HEK293T (cell line): Measurements from ENCODE around the gene KRTAP10-12.

Experiments used
- BHLHE40 ChIP-seq: fragments of 450-650 bp; IDR thresholded peaks from 2 replicates; pipeline ENCODE4 v1.6.1; 2016; ENCODE audit warnings: mild to moderate bottlenecking, moderate library complexity, borderline replicate concordance
- ELF4 ChIP-seq: fragments of 450-650 bp; IDR thresholded peaks from 2 replicates; pipeline ENCODE4 v1.6.1; 2017; ENCODE audit warnings: antibody characterized with exemption
- FOXK2 ChIP-seq: fragments of 450-650 bp; IDR thresholded peaks from 2 replicates; pipeline ENCODE4 v1.6.1; 2016; ENCODE audit warnings: mild to moderate bottlenecking
- FOXM1 ChIP-seq: fragments of 450-650 bp; IDR thresholded peaks from 2 replicates; pipeline ENCODE4 v1.6.1; 2017; ENCODE audit warnings: mild to moderate bottlenecking, borderline replicate concordance
- L3MBTL2 ChIP-seq: fragments of 450-650 bp; conservative IDR thresholded peaks from 2 replicates; pipeline ENCODE4 v1.6.1; 2016; ENCODE audit warnings: mild to moderate bottlenecking
- LEF1 ChIP-seq: fragments of 450-650 bp; IDR thresholded peaks from 2 replicates; pipeline ENCODE4 v1.6.1; 2017; ENCODE audit warnings: mild to moderate bottlenecking, borderline replicate concordance
- NFRKB ChIP-seq: fragments of 450-650 bp; IDR thresholded peaks from 2 replicates; pipeline ENCODE4 v1.6.1; 2016; ENCODE audit warnings: mild to moderate bottlenecking, moderate library complexity
- SP1 ChIP-seq: fragments of 450-650 bp; IDR thresholded peaks from 2 replicates; pipeline ENCODE4 v1.6.1; 2017
- SUZ12 ChIP-seq: fragments of 450-650 bp; IDR thresholded peaks from 2 replicates; pipeline ENCODE4 v1.6.1; 2016; ENCODE audit warnings: mild to moderate bottlenecking
- TARDBP ChIP-seq: fragments of 450-650 bp; IDR thresholded peaks from 2 replicates; pipeline ENCODE4 v1.6.1; 2016
- ZNF384 ChIP-seq: fragments of 450-650 bp; IDR thresholded peaks from 2 replicates; pipeline ENCODE4 v1.6.1; 2016
- TF ChIP-seq, protein P1 (sequence below): fragments of 450-650 bp; IDR thresholded peaks from 2 replicates; pipeline ENCODE4 v1.6.1; 2016

DNA sequence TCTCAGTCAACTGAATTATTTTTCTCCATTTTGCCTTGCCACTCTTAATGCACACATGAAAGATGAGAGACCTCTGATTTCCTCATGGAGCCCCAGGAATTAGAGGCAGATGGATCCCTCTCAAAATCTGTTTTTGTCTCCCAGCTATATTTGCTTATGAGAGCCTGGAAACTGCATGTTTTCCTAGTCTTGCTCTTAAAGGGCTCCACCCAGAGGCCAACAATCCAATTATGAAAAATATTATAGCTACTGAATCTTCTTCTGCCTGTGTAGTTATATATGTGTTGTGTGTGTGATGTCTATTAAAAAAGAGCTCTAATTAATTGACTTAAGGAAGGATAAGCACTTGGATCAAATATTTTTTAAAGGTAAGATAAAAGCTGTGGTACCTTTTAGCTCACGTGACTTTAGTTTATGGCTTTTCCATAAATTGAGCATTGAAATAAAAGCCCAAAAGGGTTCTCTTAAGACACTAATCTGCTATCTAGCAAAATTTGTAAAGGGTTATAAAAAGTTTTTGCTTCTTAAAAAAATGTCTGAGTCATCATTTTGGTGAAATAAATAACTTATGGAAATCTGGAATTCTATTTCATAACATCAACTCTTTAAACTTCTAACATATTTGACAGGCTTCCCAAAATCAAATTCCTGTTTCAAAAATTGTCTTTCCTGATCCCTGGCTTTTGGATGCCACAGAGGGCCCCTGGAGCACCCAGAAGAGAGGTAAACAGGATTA is 45.6 kb downstream of the KRTAP10-12 start:
- TF ChIP-seq ELF4 (no peak), SP1 (no peak), LEF1 (no peak), BHLHE40 (no peak), TARDBP (no peak), L3MBTL2 (no peak), ZNF384 (no peak), FOXM1 (no peak), SUZ12 (no peak), NFRKB (no peak), FOXK2 (no peak)
- TF ChIP-seq, protein P1, sequence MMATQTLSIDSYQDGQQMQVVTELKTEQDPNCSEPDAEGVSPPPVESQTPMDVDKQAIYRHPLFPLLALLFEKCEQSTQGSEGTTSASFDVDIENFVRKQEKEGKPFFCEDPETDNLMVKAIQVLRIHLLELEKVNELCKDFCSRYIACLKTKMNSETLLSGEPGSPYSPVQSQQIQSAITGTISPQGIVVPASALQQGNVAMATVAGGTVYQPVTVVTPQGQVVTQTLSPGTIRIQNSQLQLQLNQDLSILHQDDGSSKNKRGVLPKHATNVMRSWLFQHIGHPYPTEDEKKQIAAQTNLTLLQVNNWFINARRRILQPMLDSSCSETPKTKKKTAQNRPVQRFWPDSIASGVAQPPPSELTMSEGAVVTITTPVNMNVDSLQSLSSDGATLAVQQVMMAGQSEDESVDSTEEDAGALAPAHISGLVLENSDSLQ = no peak
